Stimulated activated CD4-positive, alpha-beta T cell treated with anti-CD3 and anti-CD28 coated beads, Interleukin-1b, Interleukin-23, amount 100 ng/mL, for 4 hours (primary cell): ENCODE measurements around the gene SMIM45.
A peak's percentile ranks its signal among the peaks of the same experiment; 100 is the strongest.

Experiments used
- DNase-seq, 2 donors: peaks; one replicate each; pipeline ENCODE4 v3.0.0-alpha.2; 2020; ENCODE audit warnings: low read depth in 2 of 2

SMIM45 gene

GRCh38 chr22:41915786-41916493 is 36.0 kb upstream of the SMIM45 start:
- no peak for DNase-seq

- no peak for DNase-seq
Observed at GRCh38 chr22:41916745-41917358, 35.1 kb upstream of the SMIM45 start.

- no peak for DNase-seq
Observed at GRCh38 chr22:41917375-41917902, 34.5 kb upstream of the SMIM45 start.

- DNase-seq: no peak
Observed at GRCh38 chr22:41917903-41918791, 33.8 kb upstream of the SMIM45 start.

- DNase-seq: peak; percentile 38 to 49
Observed at GRCh38 chr22:41919357-41920224, 32.4 kb upstream of the SMIM45 start.

- DNase-seq: no peak
Observed at GRCh38 chr22:41920271-41920976, 31.5 kb upstream of the SMIM45 start.

GRCh38 chr22:41922328-41922727 is 29.6 kb upstream of the SMIM45 start:
- no peak for DNase-seq

- DNase-seq: no peak
Observed at GRCh38 chr22:41922940-41923594, 28.9 kb upstream of the SMIM45 start.

- DNase-seq: no peak
Observed at GRCh38 chr22:41923595-41924276, 28.2 kb upstream of the SMIM45 start.

- DNase-seq: peak; percentile 69 to 76
Observed at GRCh38 chr22:41925783-41926460, 26.0 kb upstream of the SMIM45 start.

- DNase-seq: no peak
Observed at GRCh38 chr22:41927813-41928212, 24.1 kb upstream of the SMIM45 start.

GRCh38 chr22:41928593-41929417 is 23.1 kb upstream of the SMIM45 start:
- no peak for DNase-seq

- no peak for DNase-seq
Observed at GRCh38 chr22:41929418-41929810, 22.5 kb upstream of the SMIM45 start.

- DNase-seq: no peak
Observed at GRCh38 chr22:41931701-41932269, 20.2 kb upstream of the SMIM45 start.

- no peak for DNase-seq
Observed at GRCh38 chr22:41932353-41932752, 19.6 kb upstream of the SMIM45 start.

GRCh38 chr22:41933411-41934177 is 18.4 kb upstream of the SMIM45 start:
- no peak for DNase-seq
